ENCODE data around the gene STARD3. TPM values are rescaled to one million over a fixed set of nuclear protein-coding genes. Genes with fewer than 3 reads are reported as not detected.
A peak's percentile ranks its signal among the peaks of the same experiment; 100 is the strongest.

Gene STARD3
- total RNA-seq, 4 donors from 2014 or later, result 102 to 212 (median 145) TPM

- peak in 1 of 3 donors; percentile 34 for DNase-seq
- H3K4me1 ChIP-seq, result peaks cover 9 to 51% (median 16%) of the 10 kb centered on the region in 4 donors
- no peaks in the 10 kb centered on the region for H3K27me3 ChIP-seq
- H3K9me3 ChIP-seq, result no peaks in the 10 kb centered on the region
- peaks cover 0 to 3% (median 0%) of the 10 kb centered on the region in 3 donors for H3K36me3 ChIP-seq
- TF ChIP-seq CTCF (IDR thresholded peaks at IDR 0.05), result no peak
- peak overlapping the region in 2 of 4 donors; percentile 32 to 55 for H3K27ac ChIP-seq
- no peak overlapping the region for H3K4me3 ChIP-seq
Observed at GRCh38 chr17:39677072-39677471, 40.1 kb downstream of the STARD3 start.

GRCh38 chr17:39677542-39678339, 40.8 kb downstream of the STARD3 start:
- TF ChIP-seq CTCF (IDR thresholded peaks at IDR 0.05), result no peak
- TF ChIP-seq POLR2A (IDR thresholded peaks at IDR 0.05), result no peak
- Histone ChIP-seq H3K4me1 (peaks cover 9 to 48% (median 16%) of the 10 kb centered on the region in 4 donors), H3K9me3 (no peaks in the 10 kb centered on the region), H3K27ac (peak overlapping the region; percentile 68 to 89 (median 71)), H3K4me3 (no peak overlapping the region), H3K36me3 (peaks cover 0 to 3% (median 0%) of the 10 kb centered on the region in 3 donors), H3K27me3 (no peaks in the 10 kb centered on the region)
- DNase-seq, result peak in 1 of 3 donors; percentile 44

- peak overlapping the region; percentile 68 to 89 (median 71) for H3K27ac ChIP-seq
- TF ChIP-seq POLR2A (IDR thresholded peaks at IDR 0.05), result peak in 1 of 2 donors; percentile 49
- TF ChIP-seq CTCF (IDR thresholded peaks at IDR 0.05), result no peak
- peaks cover 9 to 48% (median 16%) of the 10 kb centered on the region in 4 donors for H3K4me1 ChIP-seq
- peak in 2 of 3 donors; percentile 91 for DNase-seq
- H3K27me3 ChIP-seq, result no peaks in the 10 kb centered on the region
- H3K9me3 ChIP-seq, result no peaks in the 10 kb centered on the region
- H3K4me3 ChIP-seq, result no peak overlapping the region
- H3K36me3 ChIP-seq, result peaks cover 0 to 3% (median 0%) of the 10 kb centered on the region in 3 donors
Observed at GRCh38 chr17:39678340-39679116, 41.6 kb downstream of the STARD3 start.

GRCh38 chr17:39679521-39680192, 42.7 kb downstream of the STARD3 start:
- TF ChIP-seq CTCF (IDR thresholded peaks at IDR 0.05), result no peak
- peak in 1 of 2 donors; percentile 16 for TF ChIP-seq POLR2A (IDR thresholded peaks at IDR 0.05)
- H3K4me3 ChIP-seq, result no peak overlapping the region
- H3K27me3 ChIP-seq, result no peaks in the 10 kb centered on the region
- DNase-seq, result peak; percentile 55 to 79 (median 64)
- H3K36me3 ChIP-seq, result peaks cover 0 to 10% (median 0%) of the 10 kb centered on the region in 3 donors
- peak overlapping the region; percentile 68 to 89 (median 71) for H3K27ac ChIP-seq
- no peaks in the 10 kb centered on the region for H3K9me3 ChIP-seq
- peaks cover 9 to 44% (median 16%) of the 10 kb centered on the region in 4 donors for H3K4me1 ChIP-seq

GRCh38 chr17:39683295-39683939, 46.5 kb downstream of the STARD3 start:
- H3K4me3 ChIP-seq, result no peak overlapping the region
- peaks cover 6 to 24% (median 17%) of the 10 kb centered on the region in 4 donors for H3K4me1 ChIP-seq
- TF ChIP-seq POLR2A (IDR thresholded peaks at IDR 0.05), result no peak
- TF ChIP-seq CTCF (IDR thresholded peaks at IDR 0.05), result no peak
- H3K27me3 ChIP-seq, result no peaks in the 10 kb centered on the region
- DNase-seq, result no peak
- H3K36me3 ChIP-seq, result peaks cover 0 to 13% (median 0%) of the 10 kb centered on the region in 3 donors
- no peak overlapping the region for H3K27ac ChIP-seq
- H3K9me3 ChIP-seq, result no peaks in the 10 kb centered on the region

Data from Peyer's patch (tissue), 4 donors.